ENCODE results near the gene HEPACAM2.

Gene HEPACAM2

DNA sequence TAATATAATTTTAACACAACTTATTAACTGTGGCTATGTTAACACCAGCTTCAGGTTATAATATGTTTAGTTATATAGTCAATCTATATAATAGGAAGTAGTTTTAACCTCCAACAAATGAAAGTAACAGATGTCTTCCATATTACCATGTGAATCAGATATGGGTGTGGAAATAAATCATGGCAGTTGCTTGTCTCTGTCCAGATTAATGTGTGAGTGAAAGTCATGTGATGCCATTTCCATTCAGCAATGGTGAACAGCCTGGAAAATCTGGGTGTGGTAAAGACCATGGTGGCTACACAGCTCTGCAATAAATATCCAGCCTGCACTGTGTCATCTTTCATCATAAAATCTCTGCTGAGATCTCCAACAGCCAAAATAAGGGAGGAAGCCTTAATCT is 27.8 kb downstream of the HEPACAM2 start:
- no peak for DNase-seq

- no peak for DNase-seq
Measured at GRCh38 chr7:93196336-93196735, 29.9 kb downstream of the HEPACAM2 start.

- DNase-seq, result no peak
Measured at GRCh38 chr7:93194386-93194785, 31.9 kb downstream of the HEPACAM2 start.

- DNase-seq, result no peak
Measured at GRCh38 chr7:93188870-93189634, 37.2 kb downstream of the HEPACAM2 start.

- peak; percentile 70 for DNase-seq
Measured at GRCh38 chr7:93185303-93186027, 40.8 kb downstream of the HEPACAM2 start.

GRCh38 chr7:93179173-93179572 is 47.1 kb downstream of the HEPACAM2 start:
- DNase-seq, result no peak

GRCh38 chr7:93178213-93178612 is 48.1 kb downstream of the HEPACAM2 start:
- no peak for DNase-seq

DNA sequence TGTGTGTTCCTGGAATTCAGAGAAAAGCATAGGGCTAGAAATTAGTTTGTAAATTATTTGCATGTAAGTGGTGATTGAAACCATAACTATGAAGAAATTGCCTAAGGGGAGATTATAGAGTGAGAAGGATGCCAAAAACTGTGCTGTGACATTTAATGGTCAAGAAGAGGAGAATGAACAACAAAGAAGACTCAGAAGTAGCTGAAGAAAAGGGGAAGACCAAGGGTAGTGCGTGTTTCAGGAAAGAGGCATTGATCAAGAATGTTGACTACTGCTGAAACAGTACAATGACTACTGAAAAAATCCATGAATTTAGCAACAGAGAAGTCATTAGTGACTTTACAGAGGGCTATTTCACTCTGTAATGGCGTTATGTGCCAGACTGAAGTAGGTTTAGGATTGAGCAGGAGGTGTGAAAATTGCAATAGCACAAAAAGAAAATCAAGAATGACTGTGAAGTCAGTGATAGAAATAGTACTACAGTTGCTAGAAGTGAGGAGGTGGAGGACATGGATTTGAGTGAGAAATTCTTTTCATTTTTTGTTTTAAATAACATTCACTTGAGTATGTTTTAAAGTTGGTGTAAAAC is 49.2 kb downstream of the HEPACAM2 start:
- DNase-seq, result no peak

DNA sequence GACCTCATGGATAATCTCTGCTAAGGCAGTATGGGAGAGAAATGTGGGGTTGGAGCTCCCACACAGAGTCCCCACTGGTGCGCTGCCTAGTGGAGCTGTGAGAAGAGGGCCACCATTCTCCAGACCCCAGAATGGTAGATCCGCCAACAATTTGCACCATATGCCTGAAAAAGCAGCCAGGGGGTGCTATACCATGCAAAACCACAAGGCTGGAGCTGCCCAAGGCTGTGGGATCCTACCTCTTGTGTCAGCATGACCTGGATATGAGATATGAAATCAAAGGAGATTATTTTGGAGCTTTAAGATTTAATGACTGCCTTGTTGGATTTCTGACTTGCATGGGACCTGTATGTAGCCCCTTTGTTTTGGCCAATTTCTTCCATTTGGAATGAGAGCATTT is 51.0 kb downstream of the HEPACAM2 start:
- DNase-seq, result no peak

DNA sequence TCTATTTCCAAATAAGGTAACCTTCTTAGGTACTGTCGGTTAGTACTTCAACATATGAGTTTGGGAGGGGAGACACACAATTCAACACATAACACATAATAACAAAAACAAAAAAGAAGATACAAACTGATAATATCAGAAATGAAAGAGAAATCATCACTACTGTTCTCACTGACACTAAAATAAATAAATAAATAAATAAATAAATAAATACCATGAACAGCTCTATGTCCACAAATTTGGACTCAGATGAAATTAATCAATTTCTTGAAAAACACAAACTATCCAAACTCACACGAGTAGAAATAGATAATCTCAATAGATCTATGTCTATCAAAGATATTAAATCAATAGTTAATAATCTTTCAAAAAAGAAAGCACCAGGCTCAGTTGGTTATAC is 53.6 kb downstream of the HEPACAM2 start:
- no peak for DNase-seq

DNA sequence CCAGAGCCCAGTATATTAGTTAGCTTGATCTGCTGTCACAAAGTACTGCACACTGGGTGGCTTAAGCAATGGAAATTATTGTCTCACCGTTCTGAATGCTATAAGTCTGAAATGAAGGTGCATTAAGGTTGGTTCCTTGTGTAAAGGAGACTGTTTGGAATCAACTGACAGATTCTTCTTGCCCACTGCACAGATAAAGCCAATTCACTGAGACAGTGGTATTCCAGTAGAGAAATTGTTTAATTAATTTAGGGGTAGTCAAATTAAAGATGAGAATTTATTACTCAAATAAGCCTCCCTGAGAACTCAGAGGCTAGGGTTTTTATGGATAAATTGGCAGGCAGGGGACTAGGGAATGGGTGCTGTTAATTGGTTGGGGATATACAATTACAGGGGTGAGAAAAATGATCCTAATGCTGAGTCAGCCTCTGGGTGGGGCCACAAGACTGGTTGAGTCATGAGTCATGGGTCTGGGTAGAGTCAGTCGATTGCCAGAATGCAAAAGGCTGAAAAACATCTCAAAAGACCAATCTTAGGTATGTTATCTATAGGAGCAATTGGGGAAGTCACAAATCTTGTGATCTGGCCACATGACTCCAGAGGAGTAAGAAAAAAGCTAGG is 54.6 kb downstream of the HEPACAM2 start:
- no peak for DNase-seq

- DNase-seq, result peak; percentile 46
Measured at GRCh38 chr7:93165447-93165846, 60.8 kb downstream of the HEPACAM2 start.

- DNase-seq, result no peak
Measured at GRCh38 chr7:93164766-93165165, 61.5 kb downstream of the HEPACAM2 start.

DNA sequence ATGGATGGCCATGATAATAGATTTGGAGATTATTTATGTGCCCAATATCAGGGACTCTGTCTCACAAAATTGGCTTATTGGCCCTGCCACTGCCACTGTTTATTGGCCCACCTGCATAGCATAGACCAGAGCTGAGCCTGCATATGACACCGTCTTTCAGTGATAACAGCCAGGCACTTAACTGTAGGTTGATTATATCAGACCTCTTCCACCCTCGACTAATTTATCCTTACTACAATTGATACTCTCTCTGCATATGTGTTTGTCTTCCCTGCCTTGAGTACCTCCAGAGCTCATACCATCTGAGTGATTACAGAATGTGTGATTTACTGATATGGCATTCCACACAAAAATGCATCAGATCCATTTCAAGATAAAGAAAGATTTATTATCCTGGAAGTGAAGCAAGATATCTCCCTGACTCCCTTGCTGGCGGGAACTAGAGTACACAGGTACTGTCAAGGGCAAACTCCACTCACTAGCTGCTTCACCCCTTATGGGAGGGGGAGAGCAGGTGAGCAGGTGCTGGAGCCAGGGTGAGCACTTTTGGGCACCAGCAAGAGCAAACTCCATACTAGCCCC is 65.0 kb downstream of the HEPACAM2 start:
- DNase-seq, result no peak

- no peak for DNase-seq
Measured at GRCh38 chr7:93160410-93160809, 65.9 kb downstream of the HEPACAM2 start.

DNA sequence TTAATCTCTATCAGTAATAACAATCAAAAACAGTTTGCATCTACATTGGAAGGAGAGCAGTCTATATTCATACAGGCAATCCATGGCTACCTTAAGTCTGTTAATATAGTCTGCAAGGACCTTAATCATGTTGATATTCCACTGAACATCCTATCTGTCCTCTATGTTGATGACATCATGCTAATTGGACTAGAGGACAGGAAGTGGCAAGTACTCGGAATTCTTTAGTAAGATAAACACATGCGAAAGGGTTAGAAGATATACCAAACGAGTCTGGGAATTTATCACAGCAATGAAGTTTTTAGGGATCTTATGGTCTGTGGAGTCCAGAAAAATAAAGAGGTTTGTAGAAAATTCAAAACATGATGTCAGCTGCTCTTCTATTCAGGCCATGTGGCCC is 66.8 kb downstream of the HEPACAM2 start:
- DNase-seq, result no peak

DNA sequence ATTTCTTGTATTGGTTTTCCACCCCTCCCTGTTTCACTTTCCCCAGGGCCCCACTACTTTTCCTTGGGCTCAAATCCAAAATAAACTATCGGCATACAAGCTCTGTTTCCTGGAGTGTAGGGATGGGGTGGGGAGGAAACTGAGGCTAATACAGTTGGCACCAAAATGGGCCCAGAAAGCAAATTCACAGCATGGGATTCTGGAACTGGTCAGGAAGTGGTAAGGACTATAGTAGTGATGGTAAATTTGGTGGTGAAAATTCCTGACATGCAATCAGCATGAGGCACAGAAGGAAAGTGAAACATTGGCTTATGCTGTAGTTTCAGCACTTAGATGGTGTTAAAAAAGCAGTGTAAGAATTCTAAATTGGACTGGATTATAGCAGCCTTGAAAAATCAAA is 69.4 kb downstream of the HEPACAM2 start:
- DNase-seq, result no peak

GRCh38 chr7:93150200-93150835 is 76.0 kb downstream of the HEPACAM2 start:
- no peak for DNase-seq

DNA sequence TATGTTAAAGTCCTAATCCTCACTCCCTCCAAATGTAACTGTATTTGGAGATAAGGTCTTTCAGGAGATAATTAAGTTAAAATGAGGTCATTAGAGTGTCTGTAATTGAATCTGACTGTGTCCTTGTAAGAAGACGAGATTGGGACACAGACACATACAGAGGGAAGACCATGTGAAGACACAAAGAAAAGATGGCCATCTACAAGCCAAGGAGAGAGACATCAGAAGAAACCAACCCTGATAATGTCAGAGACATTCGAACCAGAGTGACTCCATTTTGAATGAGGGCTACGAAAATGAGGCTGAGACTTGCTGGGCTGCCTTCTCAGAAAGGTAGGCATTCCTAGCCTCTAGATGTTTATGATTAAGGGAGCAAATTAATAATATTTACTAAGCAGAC is 77.5 kb downstream of the HEPACAM2 start:
- no peak for DNase-seq

DNA sequence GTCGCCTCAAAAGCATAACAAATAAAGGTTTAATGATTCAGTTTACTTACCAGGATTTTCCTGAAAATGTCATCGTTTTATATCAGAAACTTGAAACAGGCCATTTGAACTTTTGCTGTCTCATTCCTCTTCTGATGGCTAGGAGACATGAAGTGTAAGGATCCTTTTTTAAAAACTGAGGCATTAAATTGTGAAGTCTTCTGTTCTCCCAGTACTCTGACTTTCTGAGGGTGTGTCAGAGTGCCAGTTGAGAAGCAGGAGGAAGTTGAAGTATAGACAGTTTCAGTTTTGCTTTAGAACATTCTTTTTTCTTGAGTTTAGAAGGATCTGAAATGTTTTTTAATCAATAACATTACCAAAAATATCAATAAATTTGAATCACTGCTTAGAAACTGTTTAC is 78.1 kb downstream of the HEPACAM2 start, which contains the start of gene SAMD9L:
SAMD9L (minus strand) TSS at position 242 of the 400 bp plus-strand sequence. CDS start 12,414 bp downstream, outside the sequence.
- peak; percentile 35 for DNase-seq

DNA sequence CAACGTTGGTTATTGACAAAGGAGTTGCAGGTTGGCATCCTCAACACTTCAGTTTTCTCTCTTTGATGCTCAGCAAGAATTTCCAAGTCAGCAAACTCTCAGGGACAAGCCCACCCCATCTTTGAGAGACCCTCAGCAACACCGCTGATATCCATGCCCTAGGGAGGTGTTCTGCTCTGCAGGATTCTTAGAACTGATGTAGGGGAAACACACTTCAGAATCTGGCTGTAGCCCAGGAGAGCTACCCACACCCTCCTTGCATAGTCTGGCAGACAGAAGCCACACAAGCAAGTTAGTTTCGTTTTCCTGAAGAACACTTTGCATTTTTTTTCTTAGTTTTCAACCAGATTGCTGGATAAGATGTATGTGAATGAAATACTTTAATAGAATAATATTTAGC is 78.9 kb downstream of the HEPACAM2 start:
- DNase-seq, result peak; percentile 52

DNA sequence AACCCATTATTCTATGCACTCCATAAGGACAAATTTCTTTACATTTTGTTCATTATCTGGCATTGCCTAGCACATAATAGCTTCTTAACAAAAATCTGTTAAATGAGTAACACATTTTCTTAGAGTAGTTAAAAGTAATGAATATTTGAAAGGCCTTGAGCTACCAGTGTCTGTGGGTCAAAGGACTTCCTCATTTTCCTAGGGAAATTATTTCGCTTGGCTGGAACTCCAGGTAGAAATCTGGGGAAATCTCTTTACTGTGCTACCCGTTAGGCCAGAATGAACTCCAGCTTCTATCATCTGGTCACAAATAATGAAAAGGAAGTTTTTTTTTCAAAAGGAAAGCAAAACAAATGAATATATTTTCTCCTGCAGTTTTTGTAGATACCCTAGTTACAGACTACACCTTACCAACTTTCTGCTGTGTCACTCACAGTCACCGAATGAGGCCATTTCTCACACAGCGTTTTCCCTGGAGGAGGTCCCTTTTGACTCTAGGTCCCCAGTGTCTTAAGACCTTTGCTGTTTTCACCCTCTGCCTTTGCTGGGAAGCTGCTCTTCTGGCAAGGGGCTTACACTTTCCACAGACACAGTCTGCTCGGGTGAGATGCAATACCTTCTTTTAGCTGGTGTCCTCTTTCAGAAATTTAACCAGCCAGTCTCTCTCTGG is 79.7 kb downstream of the HEPACAM2 start:
- peak; percentile 13 for DNase-seq
